H1 (cell line): ENCODE results near the gene TYSND1. TPM values are rescaled to one million over a fixed set of nuclear protein-coding genes. Genes with fewer than 3 reads are reported as not detected.

Experiments used
- CTCF ChIA-PET: fragments of 300-600 bp; sonication (Branson Sonifier 250); formaldehyde crosslinking; loops from one replicate; lab custom pipeline; 2021; ENCODE audit not compliant: partially characterized antibody; lab: Charles Lee
- POLR2A ChIA-PET: fragments of 300-600 bp; sonication (Branson Sonifier 250); formaldehyde crosslinking; loops from one replicate; lab custom pipeline; 2021; ENCODE audit warnings: inconsistent platforms; ENCODE audit not compliant: partially characterized antibody; lab: Charles Lee
- DNase-seq, 2 experiments: peaks; one replicate each; pipeline versions ENCODE4 v3.0.0 to v3.0.0-alpha.2; 2010 to 2022; ENCODE audit warnings: low spot score in 2 of 2, low read depth in 1 of 2, mixed read lengths in 1 of 2
- FAIRE-seq: peaks from 2 replicates; lab custom pipeline; 2011; peaks lifted over from hg19 to GRCh38; lab: Jason Lieb, UNC
- H2AFZ ChIP-seq: 2 replicates; pipeline ENCODE4 v1.8.1; 2012; ENCODE audit warnings: low read length, inconsistent platforms
- H2AK5ac ChIP-seq: 2 replicates; pipeline ENCODE4 v1.6.1; 2013; ENCODE audit warnings: low read depth, low read length
- H2BK120ac ChIP-seq: replicated peaks from 2 replicates; pipeline ENCODE3; 2013; ENCODE audit warnings: low read depth, low read length, inconsistent platforms
- H2BK12ac ChIP-seq: 2 replicates; pipeline ENCODE4 v1.6.1; 2013; ENCODE audit warnings: low read depth, low read length
- H2BK15ac ChIP-seq: 2 replicates; pipeline ENCODE4 v1.6.1; 2013; ENCODE audit warnings: low read length
- H2BK20ac ChIP-seq: 2 replicates; pipeline ENCODE4 v1.6.1; 2013; ENCODE audit warnings: low read length
- H2BK5ac ChIP-seq: 2 replicates; pipeline ENCODE4 v1.6.1; 2013; ENCODE audit warnings: low read depth, low read length
- H3K14ac ChIP-seq: 2 replicates; pipeline ENCODE4 v1.6.1; 2013; ENCODE audit warnings: inconsistent platforms; ENCODE audit not compliant: insufficient read length
- H3K18ac ChIP-seq: 2 replicates; pipeline ENCODE4 v1.6.1; 2013; ENCODE audit warnings: low read length; ENCODE audit errors: extremely low read depth
- H3K23ac ChIP-seq: 2 replicates; pipeline ENCODE4 v1.6.1; 2013; ENCODE audit warnings: inconsistent platforms; ENCODE audit not compliant: insufficient read length
- H3K23me2 ChIP-seq: 2 replicates; pipeline ENCODE4 v1.6.1; 2013; ENCODE audit warnings: low read depth, low read length
- H3K27ac ChIP-seq: 2 replicates; pipeline ENCODE4 v1.6.1; 2011; ENCODE audit warnings: low read depth, low read length, inconsistent platforms
- H3K27me3 ChIP-seq, 4 experiments: replicated peaks in 1 of 4; 1 replicate in 1 of 4; 2 replicates in 3 of 4; pipeline versions ENCODE4 v1.6.1 to v1.8.1; 2011 to 2013; ENCODE audit warnings: low read length in 3 of 4, mild to moderate bottlenecking in 3 of 4, inconsistent platforms in 2 of 4, mixed read lengths in 2 of 4, moderate library complexity in 1 of 4; ENCODE audit not compliant: control insufficient read depth in 3 of 4, insufficient read depth in 3 of 4; ENCODE audit errors: extremely low read depth in 1 of 4
- H3K36me3 ChIP-seq, 4 experiments: 2 replicates each; pipeline versions ENCODE4 v1.6.1 to v1.8.1; 2011 to 2013; ENCODE audit warnings: mild to moderate bottlenecking in 4 of 4, low read length in 3 of 4, moderate library complexity in 2 of 4, control low read depth in 1 of 4, inconsistent platforms in 1 of 4; ENCODE audit not compliant: insufficient read depth in 4 of 4, control insufficient read depth in 2 of 4
- H3K4ac ChIP-seq: replicated peaks from 2 replicates; pipeline ENCODE3; 2013; ENCODE audit warnings: low read length, low read depth, mixed read lengths, inconsistent platforms; ENCODE audit not compliant: insufficient read length
- H3K4me1 ChIP-seq, 4 experiments: replicated peaks in 1 of 4; 1 replicate in 1 of 4; 2 replicates in 3 of 4; pipeline versions ENCODE4 v1.6.1 to v1.8.1; 2011 to 2013; ENCODE audit warnings: low read length in 3 of 4, inconsistent platforms in 2 of 4, mixed read lengths in 1 of 4; ENCODE audit not compliant: insufficient read depth in 4 of 4, control insufficient read depth in 3 of 4
- H3K4me2 ChIP-seq, 2 experiments: 2 replicates each; pipeline versions ENCODE4 v1.6.1 to v1.8.1; 2011 to 2013; ENCODE audit warnings: low read depth in 2 of 2, low read length in 2 of 2, control low read depth in 1 of 2, inconsistent platforms in 1 of 2, mild to moderate bottlenecking in 1 of 2; ENCODE audit not compliant: insufficient read depth in 1 of 2
- H3K4me3 ChIP-seq, 4 experiments: fragments of 200-600, 300-600 bp in 1 of 4; sonication (generic), shearing (Covaris generic), sonication (Bioruptor Twin) in 1 of 4; 2 replicates each; pipeline versions ENCODE4 v1.5.1 to v1.8.1; 2011 to 2016; ENCODE audit warnings: low read length in 4 of 4, low read depth in 3 of 4, control low read depth in 2 of 4, inconsistent platforms in 2 of 4, mild to moderate bottlenecking in 2 of 4, mixed read lengths in 1 of 4, moderate library complexity in 1 of 4; ENCODE audit not compliant: insufficient read depth in 2 of 4; ENCODE audit errors: extremely low read depth in 1 of 4
- H3K56ac ChIP-seq: replicated peaks from 2 replicates; pipeline ENCODE3; 2013; ENCODE audit warnings: low read depth, mild to moderate bottlenecking, mixed read lengths, low read length, inconsistent platforms; ENCODE audit not compliant: insufficient read length
- H3K79me1 ChIP-seq: 2 replicates; pipeline ENCODE4 v1.6.1; 2013; ENCODE audit warnings: low read depth, low read length, control low read depth
- H3K79me2 ChIP-seq, 2 experiments: 2 replicates each; pipeline versions ENCODE4 v1.6.1 to v1.8.1; 2012 to 2013; ENCODE audit warnings: low read length in 2 of 2, mild to moderate bottlenecking in 2 of 2, inconsistent platforms in 1 of 2; ENCODE audit not compliant: insufficient read depth in 2 of 2, control insufficient read depth in 1 of 2
- H3K9ac ChIP-seq, 4 experiments: replicated peaks in 1 of 4; 1 replicate in 1 of 4; 2 replicates in 3 of 4; pipeline versions ENCODE4 v1.6.1 to v1.8.1; 2011 to 2013; ENCODE audit warnings: low read depth in 3 of 4, low read length in 3 of 4, control low read depth in 2 of 4, mild to moderate bottlenecking in 2 of 4, moderate library complexity in 2 of 4, inconsistent platforms in 1 of 4; ENCODE audit errors: extremely low read depth in 1 of 4
- H3K9me3 ChIP-seq, 2 experiments: 2 replicates each; pipeline versions ENCODE4 v1.6.1 to v1.8.1; 2012 to 2013; ENCODE audit warnings: mild to moderate bottlenecking in 2 of 2, moderate library complexity in 2 of 2, control low read depth in 1 of 2, inconsistent platforms in 1 of 2, low read depth in 1 of 2, low read length in 1 of 2, mixed read lengths in 1 of 2; ENCODE audit not compliant: insufficient read depth in 2 of 2
- H4K20me1 ChIP-seq, 2 experiments: replicated peaks in 1 of 2; 2 replicates each; pipeline versions ENCODE3 to v1.8.1; 2011 to 2013; ENCODE audit warnings: inconsistent platforms in 2 of 2, low read length in 2 of 2, mild to moderate bottlenecking in 1 of 2; ENCODE audit not compliant: insufficient read depth in 2 of 2, control insufficient read depth in 1 of 2
- H4K5ac ChIP-seq: 2 replicates; pipeline ENCODE4 v1.6.1; 2013; ENCODE audit warnings: low read length, low read depth, mixed read lengths, inconsistent platforms; ENCODE audit not compliant: insufficient read length
- H4K8ac ChIP-seq: 2 replicates; pipeline ENCODE4 v1.8.0; 2013; ENCODE audit warnings: mild to moderate bottlenecking, moderate library complexity, low read length, inconsistent platforms; ENCODE audit not compliant: insufficient read depth; ENCODE audit errors: extremely low read depth
- H4K91ac ChIP-seq: replicated peaks from 2 replicates; pipeline ENCODE3; 2013; ENCODE audit warnings: low read length, mixed read lengths, inconsistent platforms; ENCODE audit not compliant: insufficient read length
- BACH1 ChIP-seq: IDR thresholded peaks from 2 replicates; pipeline ENCODE4 v1.6.1; 2012; ENCODE audit warnings: low read length, improper control_type of control experiment
- CEBPB ChIP-seq: IDR thresholded peaks from 2 replicates; pipeline ENCODE4 v1.6.1; 2012; ENCODE audit warnings: low read depth, low read length
- CHD1 ChIP-seq: IDR thresholded peaks from 2 replicates; pipeline ENCODE4 v1.6.1; 2012; ENCODE audit warnings: low read depth, low read length, improper control_type of control experiment
- GTF2F1 ChIP-seq: IDR thresholded peaks from 2 replicates; pipeline ENCODE4 v1.6.1; 2012; ENCODE audit warnings: low read depth, low read length, improper control_type of control experiment, borderline replicate concordance
- HDAC2 ChIP-seq, 2 experiments: fragments of 300-600 bp in 1 of 2; sonication (generic) in 1 of 2; IDR thresholded peaks; 2 replicates each; pipeline ENCODE4 v1.6.1; 2011 to 2012; ENCODE audit warnings: low read depth in 2 of 2, low read length in 2 of 2, mild to moderate bottlenecking in 2 of 2, moderate library complexity in 2 of 2, borderline replicate concordance in 1 of 2, inconsistent platforms in 1 of 2
- RFX5 ChIP-seq: IDR thresholded peaks from 2 replicates; pipeline ENCODE4 v1.6.1; 2011; ENCODE audit warnings: low read depth, low read length, improper control_type of control experiment, borderline replicate concordance
- RNF2 ChIP-seq: fragments of 200-900, 300-1000 bp; sonication (generic); IDR thresholded peaks from 2 replicates; pipeline ENCODE4 v1.7.1; 2016; ENCODE audit warnings: borderline replicate concordance, low read depth, mild to moderate bottlenecking, antibody characterized with exemption, low read length; ENCODE audit not compliant: poor library complexity, severe bottlenecking; ENCODE audit errors: missing control alignments
- SIN3A ChIP-seq, 2 experiments: IDR thresholded peaks in 1 of 2; conservative IDR thresholded peaks in 1 of 2; 2 replicates each; pipeline ENCODE4 v1.6.1; 2011 to 2012; ENCODE audit warnings: low read length in 2 of 2, improper control_type of control experiment in 1 of 2, low read depth in 1 of 2, mild to moderate bottlenecking in 1 of 2
- WGBS, 2 experiments: shearing (Covaris generic) in 1 of 2; methylation state at CpG; one replicate each; pipeline versions ENCODE4 v1.1.6 to v1.1.7; 2013 to 2015; ENCODE audit warnings: low lambda C conversion rate in 2 of 2, mixed read lengths in 2 of 2, inconsistent platforms in 1 of 2, low coverage in 1 of 2, missing lambda C conversion rate in 1 of 2; ENCODE audit not compliant: insufficient replicate concordance in 2 of 2, insufficient coverage in 1 of 2, insufficient read length in 1 of 2; ENCODE audit errors: extremely low coverage in 1 of 2, missing lambda C conversion rate in 1 of 2; 5-methylcytosine and 5-hydroxymethylcytosine counted together
- polyA plus RNA-seq, 7 experiments: library from polyadenylated mRNA; depleted of rRNA in 3 of 7; stranded (reverse) in 5 of 7; unstranded in 2 of 7; fragments of >200 nt in 5 of 7; fragments of 200-250 nt in 2 of 7; gene quantifications; 1 replicate in 5 of 7; 2 replicates in 1 of 7; 4 replicates in 1 of 7; pipeline versions ENCODE4 v1.2.1 to v1.2.3, GENCODE V29; 2011 to 2013; ENCODE audit warnings: missing spikeins in 2 of 7, mixed read lengths in 2 of 7
- total RNA-seq: library from RNA; stranded (reverse); fragmentation: NEBNext Ultra II Directional; extraction: Animal tissue kit (Norgen Biotek cat#: 25700); gene quantifications from 2 replicates; pipeline ENCODE4 v1.2.1, GENCODE V29; 2021

Gene TYSND1
- total and polyA plus RNA-seq, 2 of the 8 experiments (the other 6 are each of a cell fraction or from before 2014, with no cell fraction given), result 11.9 to 15.0 TPM

GRCh38 chr10:70145166-70145665 is 1.3 kb downstream of the TYSND1 start:
- H3K27ac ChIP-seq, result no peak overlapping the region; the same call in 1 of the 2 replicates
- WGBS, 2 experiments, result 24% methylated on average over 28 of the region's 28 CpGs; no CpG with 5 or more reads in 1 of the 2 experiments

More at GRCh38 chr10:70145166-70145665, 1.3 kb downstream of the TYSND1 start:
- no peaks in the 10 kb centered on the region for H3K9me3 ChIP-seq
- peaks cover 0 to 3% (median under 1%) of the 10 kb centered on the region in 4 experiments; a peak in 2 of 8 replicates for H3K36me3 ChIP-seq
- H3K23ac ChIP-seq, result no peak overlapping the region
- FAIRE-seq, result no peak
- H3K79me2 ChIP-seq, result no peaks in the 10 kb centered on the region; a peak in 1 of 4 replicates
- no peak overlapping the region for H4K91ac ChIP-seq
- ChIA-PET CTCF (interaction anchor here (0.7 to 10.4 kb wide), 18 partner anchors 9 to 739 kb away, joined by 3 to 123 read pairs (median 3); partner anchors contain the start of genes AIFM2 and SAR1A), POLR2A (interaction anchor here (0.8 to 3.2 kb wide), 10 partner anchors 10 to 301 kb away, joined by 3 to 31 read pairs (median 4); partner anchors contain the start of genes AIFM2 and SAR1A)
- H3K23me2 ChIP-seq, result peaks cover 12% of the 10 kb centered on the region
- peak overlapping the region; percentile 21 for H3K4ac ChIP-seq
- H3K56ac ChIP-seq, result peak overlapping the region; percentile 65
- peak overlapping the region; percentile 86; the same call in 1 of the 2 replicates for H4K8ac ChIP-seq
- TF ChIP-seq SIN3A (conservative IDR thresholded peaks at IDR 0.05 in 1 of 2, IDR thresholded peaks at IDR 0.05 in 1 of 2; ENCODE audit: low read depth in 1 of 2, low read length in 2 of 2) (0 out of 4 replicates have a peak, but pooled peaks of 1 of the 2 experiments have one; percentile 27), RFX5 (no peak), BACH1 (0 out of 2 replicates have a peak, but pooled peaks have one; percentile 21), RNF2 (peak; percentile 4), HDAC2 (IDR thresholded peaks at IDR 0.05; ENCODE audit: borderline replicate concordance in 1 of 2, low read depth in 2 of 2, low read length in 2 of 2) (no peak), CHD1 (no peak), CEBPB (no peak), GTF2F1 (no peak)
- H4K20me1 ChIP-seq, result peaks cover 3 to 7% of the 10 kb centered on the region in 2 experiments
- H2BK20ac ChIP-seq, result no peak overlapping the region
- H3K18ac ChIP-seq, result peak overlapping the region; percentile 68; the same call in 1 of the 2 replicates
- no peak overlapping the region for H2BK12ac ChIP-seq
- H3K4me3 ChIP-seq, result peak overlapping the region; percentile 51 to 70 (median 59)
- H2AFZ ChIP-seq, result no peak overlapping the region
- H3K27me3 ChIP-seq, result peaks cover 0 to 8% (median 4%) of the 10 kb centered on the region in 4 experiments; a peak in 3 of 7 replicates
- H3K14ac ChIP-seq, result no peak overlapping the region
- peak overlapping the region in 3 of 4 experiments; percentile 68 to 89 (median 78); a peak in 3 of 7 replicates for H3K9ac ChIP-seq
- no peak overlapping the region for H2AK5ac ChIP-seq
- H3K79me1 ChIP-seq, result peaks cover 3% of the 10 kb centered on the region; the same call in 1 of the 2 replicates
- peak overlapping the region; percentile 35; the same call in 1 of the 2 replicates for H2BK5ac ChIP-seq
- peaks cover 3 to 9% (median 6%) of the 10 kb centered on the region in 4 experiments; a peak in 3 of 7 replicates for H3K4me1 ChIP-seq
- no peak for DNase-seq
- no peak overlapping the region for H2BK120ac ChIP-seq
- no peak overlapping the region for H4K5ac ChIP-seq
- H3K4me2 ChIP-seq, result peak overlapping the region; percentile 76 to 92
- H2BK15ac ChIP-seq, result no peak overlapping the region
